ENCODE data around the gene CYB5A.
A peak's percentile ranks its signal among the peaks of the same experiment; 100 is the strongest.

CYB5A gene

GRCh38 chr18:74243127-74243526, 48.6 kb downstream of the CYB5A start:
- DNase-seq, result no peak

GRCh38 chr18:74242438-74243096, 49.2 kb downstream of the CYB5A start:
- peak in 1 of 2 donors; percentile 36 for DNase-seq

DNA sequence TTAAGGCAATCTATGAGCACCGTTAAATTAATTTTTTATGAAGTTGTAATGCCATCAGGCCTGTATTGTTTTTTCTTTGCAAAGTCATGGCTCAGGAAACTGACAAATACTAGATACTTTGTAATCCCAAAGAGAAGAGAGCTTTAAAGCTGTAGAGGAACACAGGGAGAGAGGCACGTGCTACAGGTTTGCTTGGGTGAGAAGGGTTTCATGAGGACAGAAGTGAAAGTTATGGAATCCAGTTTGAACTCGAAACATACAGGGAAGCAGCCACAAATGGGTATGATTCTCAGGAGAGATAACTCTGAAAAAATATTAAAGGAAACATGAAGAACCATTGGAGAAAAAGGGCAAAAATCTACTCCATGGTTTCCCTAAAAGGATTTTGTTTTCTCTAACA, 49.8 kb downstream of the CYB5A start:
- no peak for DNase-seq

DNA sequence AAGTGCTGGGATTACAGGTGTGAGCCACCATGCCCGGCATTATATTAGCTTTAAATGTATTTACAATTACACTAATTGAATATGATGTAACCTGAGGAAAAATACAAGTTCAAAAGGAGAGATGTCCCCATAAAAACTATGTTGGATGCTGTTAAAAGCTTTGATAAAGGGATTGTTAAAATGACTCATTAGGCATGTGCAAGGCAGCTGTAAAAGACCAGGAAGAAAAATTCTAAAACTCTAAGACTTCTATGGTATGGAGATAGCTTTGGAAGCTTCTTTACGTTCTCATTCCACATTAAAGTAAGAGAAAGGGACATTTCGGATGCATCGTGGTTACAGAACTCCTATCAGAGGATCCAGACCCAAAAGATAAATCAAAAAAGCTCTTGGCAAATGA, 50.3 kb downstream of the CYB5A start:
- no peak for DNase-seq

DNA sequence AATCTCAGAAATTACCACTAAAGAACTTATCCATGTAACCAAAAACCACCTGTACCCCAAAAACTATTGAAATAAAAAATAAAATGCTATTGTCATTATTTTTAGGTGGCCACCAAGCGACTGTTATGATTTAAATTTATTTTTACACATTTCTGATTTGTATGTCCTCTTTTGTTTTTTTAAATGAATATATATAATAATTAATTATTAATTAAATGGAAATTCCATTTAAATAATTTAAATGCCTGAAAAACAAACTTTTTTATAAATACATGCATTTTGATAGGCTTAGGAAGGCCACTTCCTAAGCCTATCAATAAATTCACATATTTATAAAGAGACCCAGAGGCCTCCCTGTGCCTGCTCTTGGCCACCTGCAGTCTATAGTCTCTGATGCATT, 52.2 kb downstream of the CYB5A start:
- DNase-seq, result no peak

GRCh38 chr18:74234326-74235171, 57.2 kb downstream of the CYB5A start:
- DNase-seq, result peak; percentile 79 to 92

GRCh38 chr18:74233933-74234325, 57.8 kb downstream of the CYB5A start:
- no peak for DNase-seq

GRCh38 chr18:74230922-74231714, 60.6 kb downstream of the CYB5A start:
- DNase-seq, result no peak

GRCh38 chr18:74229891-74230290, 61.9 kb downstream of the CYB5A start:
- no peak for DNase-seq

DNA sequence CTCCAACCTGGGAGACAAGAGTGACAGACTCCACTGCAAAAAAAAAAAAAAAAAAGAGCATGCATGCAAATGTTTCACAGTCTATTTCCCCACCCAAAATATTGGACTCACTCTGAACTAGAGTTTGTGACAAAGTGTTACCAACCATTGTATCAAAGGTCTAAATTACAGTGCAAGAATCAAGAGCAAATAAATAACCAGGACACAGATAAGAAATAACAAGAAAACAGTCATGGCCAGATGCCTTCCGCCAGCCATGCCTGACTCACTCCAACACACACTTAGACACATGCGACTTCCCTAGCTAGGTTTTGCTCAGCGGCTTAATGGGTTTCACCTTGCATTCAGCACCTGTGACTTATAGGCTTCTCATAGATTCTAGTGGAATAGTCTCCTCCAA, 62.8 kb downstream of the CYB5A start:
- DNase-seq, result no peak

GRCh38 chr18:74228312-74228711, 63.5 kb downstream of the CYB5A start:
- DNase-seq, result no peak

DNA sequence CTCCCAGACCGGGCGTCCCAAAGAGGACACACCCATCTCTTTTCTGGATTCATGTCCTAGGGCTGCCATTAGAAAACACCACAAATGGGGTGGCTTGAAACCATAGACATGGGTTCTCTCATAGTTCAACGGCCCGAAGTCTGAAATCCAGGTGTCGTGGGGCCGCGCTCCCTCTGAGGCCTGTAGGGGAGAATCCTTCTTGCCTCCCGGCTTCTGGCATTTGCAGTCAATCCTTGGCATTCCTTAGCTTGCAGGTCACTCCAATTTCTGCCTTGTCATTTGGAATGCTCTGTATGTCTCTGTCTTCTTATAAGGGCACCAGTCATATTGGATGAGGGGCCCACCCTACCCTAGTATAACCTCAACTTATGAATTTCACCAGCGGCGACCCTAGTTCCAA, 65.1 kb downstream of the CYB5A start:
- no peak for DNase-seq

DNA sequence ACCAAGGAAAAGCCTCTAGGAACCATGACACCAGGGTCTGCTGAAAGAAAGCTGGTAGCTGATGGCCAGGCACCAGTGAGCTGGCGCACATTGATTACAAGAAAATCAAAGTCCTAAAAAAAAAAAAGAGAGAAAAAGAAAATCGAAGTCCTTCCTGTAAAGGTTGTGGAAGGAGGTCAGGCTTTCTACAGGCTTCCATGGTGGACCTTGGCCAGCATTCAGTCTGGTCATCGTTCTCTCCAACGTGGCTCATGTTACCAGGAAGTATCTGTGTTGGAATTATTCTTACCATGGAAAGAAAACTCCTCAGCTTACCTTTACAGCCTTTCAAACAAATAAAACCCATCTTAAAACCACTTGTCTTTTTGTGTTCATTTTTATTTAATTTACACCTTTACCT, 65.6 kb downstream of the CYB5A start:
- no peak for DNase-seq

- DNase-seq, result no peak
Measured at GRCh38 chr18:74225193-74225840, 66.4 kb downstream of the CYB5A start.

DNA sequence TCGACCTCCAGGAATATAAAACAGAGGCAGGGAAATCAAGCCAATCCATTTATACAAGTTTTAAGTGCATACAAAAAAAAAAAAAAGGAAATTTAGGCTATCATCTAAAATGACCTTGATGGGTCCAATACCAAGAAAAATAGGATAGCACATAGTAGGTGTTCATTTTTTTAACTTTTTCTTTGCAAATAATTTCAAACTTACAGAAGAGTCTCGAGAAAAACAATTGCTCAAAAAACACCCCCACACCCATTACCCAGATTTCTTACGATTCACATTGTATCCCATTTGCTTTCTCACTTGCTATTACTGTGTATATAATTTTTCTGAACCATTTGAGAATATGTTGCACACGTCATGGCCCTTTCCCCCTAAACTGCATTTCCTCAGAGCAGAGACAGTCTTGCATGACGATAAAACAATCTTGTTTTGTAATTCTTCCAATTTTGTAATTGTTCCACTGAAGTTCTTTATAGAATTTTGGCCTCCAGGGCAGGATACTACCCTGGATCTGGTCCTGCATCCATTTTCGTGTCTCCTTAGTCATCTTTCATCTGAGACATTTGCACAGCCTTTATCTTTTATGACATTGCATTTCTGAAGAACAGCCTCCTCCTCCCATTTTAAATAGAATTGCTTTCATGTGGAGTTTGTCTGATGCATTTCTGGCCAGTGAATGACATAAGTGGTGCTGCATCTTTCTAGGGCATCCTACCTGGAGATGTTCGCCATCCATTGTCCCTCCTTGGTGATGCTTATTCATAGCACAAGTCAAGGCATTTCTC, 68.9 kb downstream of the CYB5A start:
- DNase-seq, result no peak

DNA sequence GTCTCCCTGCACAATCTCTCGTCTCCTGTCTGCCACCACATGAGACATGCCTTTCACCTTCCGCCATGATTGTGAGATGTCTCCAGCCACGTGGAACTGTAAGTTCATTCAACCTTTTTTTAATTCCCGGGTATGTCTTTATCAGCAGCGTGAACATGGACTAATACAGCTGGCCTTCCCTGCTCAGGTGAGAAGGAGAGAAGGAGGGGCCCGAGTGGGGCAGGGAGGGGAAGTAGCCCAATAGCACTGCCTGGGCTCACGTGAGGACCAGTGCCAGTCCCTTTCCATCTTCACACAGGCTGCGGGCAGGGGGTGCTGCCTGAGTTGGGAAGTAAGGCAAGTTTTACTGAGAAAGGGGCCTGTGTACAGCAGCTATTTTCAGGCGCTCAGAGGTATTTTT, 70.7 kb downstream of the CYB5A start:
- no peak for DNase-seq

GRCh38 chr18:74219056-74219455, 72.7 kb downstream of the CYB5A start:
- no peak for DNase-seq

DNA sequence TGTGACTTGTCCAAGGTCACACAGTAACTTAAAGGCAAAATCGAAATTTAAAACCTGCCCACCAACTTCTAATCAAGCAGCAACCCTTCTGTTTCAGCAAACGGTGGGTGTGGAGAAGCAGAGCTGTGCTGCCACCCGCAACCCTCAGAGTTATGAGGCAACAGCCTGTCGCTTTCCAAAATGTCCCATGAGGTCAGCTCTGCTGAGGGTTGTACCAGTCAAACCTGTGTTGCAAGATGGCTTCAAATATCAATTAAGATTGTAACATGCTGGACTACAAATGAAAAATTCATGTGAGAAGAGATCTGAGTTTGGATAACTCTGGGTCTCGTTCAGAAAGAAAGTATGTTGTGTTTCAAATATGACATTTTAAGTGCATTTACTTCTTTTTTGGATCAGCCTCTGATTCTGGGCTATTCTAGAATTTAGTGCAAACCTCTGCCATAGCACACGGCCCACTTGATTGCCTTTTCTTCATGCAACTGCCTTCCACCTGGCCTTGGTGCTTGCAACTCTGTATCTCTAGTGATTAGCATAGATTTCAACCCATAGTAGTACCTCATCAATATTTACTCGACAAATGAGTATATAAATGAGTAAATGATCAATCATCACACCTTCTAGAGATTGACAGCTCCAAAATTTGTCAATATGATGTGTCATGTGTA, 74.2 kb downstream of the CYB5A start:
- peak; percentile 56 to 76 for DNase-seq

DNA sequence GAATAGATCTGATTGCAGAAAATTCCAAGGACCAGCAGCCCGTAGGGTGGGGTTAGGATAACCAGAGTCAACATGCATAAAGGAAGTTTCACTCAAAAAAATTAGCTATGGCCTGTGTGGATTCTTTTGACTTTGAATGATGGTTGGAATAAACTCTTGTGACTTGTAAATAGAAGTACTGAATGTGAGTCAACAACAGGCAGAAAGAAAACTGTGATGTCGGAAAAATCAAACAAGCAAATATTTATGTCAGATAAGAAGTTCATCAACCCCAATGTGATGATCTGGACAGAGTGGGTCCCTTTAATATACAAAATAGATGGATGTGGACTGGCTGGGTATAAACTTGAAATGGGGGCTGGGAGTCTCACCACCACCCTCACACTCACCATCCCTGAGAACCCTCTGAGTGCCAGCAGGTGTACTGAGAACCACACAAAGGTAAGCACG, 75.1 kb downstream of the CYB5A start:
- no peak for DNase-seq

GRCh38 chr18:74215863-74216262, 75.9 kb downstream of the CYB5A start:
- DNase-seq, result no peak

GRCh38 chr18:74213429-74213828, 78.3 kb downstream of the CYB5A start:
- no peak for DNase-seq
